ENCODE results near the gene PAK4. TPM values are rescaled to one million over a fixed set of nuclear protein-coding genes. Genes with fewer than 3 reads are reported as not detected.

PAK4 gene
- total RNA-seq, 1 experiment from 2014 or later = 7.1 TPM

DNA sequence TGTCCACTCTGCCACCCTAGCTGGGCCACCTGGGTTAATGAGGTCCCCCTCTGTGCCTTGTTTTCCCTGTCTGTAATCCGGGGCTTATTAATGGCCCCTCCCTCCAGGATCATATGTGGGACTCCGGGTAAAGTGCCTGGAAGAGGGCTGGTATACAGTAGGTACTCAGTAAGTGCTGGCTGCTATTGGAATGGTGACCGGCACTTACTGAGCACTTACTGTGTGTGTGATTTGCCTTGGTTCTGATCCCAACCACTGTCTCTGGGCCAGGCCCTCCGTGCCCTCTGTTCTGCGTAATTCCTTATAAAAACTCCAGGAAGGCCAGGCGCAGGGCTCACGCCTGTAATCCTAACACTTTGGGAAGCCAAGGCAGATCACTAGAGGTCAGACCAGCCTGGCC is 40.3 kb downstream of the PAK4 start:
- no peak for DNase-seq (ENCODE audit: low read depth)

GRCh38 chr19:39166571-39167391 is 41.2 kb downstream of the PAK4 start:
- DNase-seq (ENCODE audit: low read depth) = no peak

DNA sequence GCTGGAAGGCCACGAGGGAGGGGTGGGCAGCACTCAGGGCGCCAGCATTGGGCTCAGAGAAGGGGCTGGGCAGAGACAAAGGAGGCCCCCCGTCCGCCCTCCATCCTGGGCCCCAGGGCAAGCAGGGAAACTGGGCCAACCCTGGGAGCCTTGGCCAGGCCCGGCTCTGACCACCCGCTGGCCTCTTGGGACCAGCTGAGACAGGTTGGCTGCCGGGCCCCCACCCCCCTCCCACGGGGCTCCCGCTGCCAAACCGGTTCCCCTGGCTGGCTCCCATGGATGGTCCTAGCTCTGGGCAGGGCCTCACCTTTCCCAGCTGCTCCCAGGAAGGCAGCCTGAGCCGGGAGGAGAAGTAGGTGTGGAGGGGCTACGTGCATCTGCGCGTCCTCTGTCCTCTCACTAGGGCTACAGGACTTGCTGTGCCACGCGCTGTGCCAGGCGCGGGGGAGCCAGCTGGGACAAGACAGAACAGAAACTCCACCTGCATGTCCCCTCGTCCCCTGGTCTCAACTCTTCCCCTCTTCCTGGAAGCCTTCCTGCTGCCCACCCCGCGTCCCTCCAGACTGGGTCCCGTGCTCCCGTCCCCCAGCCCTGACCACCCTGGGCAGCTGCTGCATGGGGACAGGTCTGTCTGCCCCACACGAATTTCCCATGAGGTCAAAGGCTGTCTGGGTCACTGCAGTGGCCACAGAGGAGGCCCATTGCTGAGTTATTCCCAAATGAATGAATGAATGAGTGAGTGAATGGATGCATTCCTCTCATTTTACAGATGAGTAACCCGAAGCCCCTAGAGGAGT is 42.1 kb downstream of the PAK4 start:
- DNase-seq (ENCODE audit: low read depth) = no peak

DNA sequence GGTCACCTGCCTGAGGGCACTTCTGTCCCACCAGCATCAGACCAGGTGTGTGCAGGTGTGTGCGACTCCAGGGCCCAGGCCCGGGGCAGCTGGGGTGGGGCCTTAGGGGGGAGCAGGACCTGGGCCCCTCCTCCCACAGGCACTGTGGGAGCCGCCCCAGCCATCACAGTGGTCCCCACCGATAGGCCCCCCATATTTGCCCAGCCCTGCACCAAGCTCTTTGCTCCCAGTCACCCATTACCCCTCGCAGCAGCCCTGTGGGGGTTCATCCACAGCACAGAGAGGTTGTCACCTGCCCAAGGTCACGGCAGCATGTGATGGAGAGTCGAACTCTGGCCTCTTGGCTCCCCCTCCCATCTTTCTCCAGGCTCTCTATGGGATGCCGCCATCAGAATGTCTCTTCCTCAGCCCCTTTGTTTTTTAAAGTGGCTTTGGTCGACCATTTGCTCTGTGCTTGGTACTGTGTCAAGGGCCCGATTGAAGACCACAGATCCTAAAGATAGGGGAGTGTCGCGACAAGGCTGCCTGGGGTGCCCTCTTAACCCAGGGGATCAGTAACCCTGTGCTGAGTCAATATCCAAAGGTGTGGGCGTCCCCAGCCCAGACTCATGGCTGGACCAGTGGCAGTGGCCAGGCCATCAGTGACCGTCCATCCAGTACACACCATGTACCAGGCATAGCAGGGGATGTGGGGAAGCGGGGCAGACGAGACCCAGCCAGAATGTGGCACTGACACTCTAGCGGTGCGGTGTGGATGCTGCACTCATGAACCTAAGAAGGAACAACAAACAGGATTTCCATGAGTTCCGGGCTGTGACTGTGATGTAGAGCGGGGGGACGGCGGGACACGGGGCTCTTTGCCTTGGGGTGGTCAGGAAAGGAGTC is 42.9 kb downstream of the PAK4 start:
- no peak for DNase-seq (ENCODE audit: low read depth)

DNA sequence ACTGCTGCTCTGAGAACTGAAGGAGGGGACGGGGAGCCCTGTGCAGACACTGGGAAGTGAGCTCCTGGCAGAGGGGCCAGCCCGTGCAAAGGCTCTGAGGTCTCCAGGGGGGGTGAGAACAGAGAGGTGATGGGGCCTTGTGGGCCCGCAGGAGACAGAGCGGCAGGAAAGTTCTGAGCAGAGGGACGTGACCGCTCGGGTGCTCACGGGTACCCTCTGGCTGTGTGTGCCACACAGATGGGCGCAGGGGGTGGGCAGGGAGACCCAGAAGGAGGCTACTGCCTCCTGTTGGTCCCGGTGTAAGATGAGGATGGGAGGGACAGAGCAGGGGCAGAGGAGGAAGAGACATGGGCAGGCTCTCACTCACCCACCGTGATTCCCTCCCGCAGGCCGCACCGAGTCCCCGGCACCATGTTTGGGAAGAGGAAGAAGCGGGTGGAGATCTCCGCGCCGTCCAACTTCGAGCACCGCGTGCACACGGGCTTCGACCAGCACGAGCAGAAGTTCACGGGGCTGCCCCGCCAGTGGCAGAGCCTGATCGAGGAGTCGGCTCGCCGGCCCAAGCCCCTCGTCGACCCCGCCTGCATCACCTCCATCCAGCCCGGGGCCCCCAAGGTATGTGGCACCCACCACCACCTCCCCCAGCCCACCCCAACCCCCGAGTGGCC is 43.7 kb downstream of the PAK4 start:
- DNase-seq (ENCODE audit: low read depth) = no peak

DNA sequence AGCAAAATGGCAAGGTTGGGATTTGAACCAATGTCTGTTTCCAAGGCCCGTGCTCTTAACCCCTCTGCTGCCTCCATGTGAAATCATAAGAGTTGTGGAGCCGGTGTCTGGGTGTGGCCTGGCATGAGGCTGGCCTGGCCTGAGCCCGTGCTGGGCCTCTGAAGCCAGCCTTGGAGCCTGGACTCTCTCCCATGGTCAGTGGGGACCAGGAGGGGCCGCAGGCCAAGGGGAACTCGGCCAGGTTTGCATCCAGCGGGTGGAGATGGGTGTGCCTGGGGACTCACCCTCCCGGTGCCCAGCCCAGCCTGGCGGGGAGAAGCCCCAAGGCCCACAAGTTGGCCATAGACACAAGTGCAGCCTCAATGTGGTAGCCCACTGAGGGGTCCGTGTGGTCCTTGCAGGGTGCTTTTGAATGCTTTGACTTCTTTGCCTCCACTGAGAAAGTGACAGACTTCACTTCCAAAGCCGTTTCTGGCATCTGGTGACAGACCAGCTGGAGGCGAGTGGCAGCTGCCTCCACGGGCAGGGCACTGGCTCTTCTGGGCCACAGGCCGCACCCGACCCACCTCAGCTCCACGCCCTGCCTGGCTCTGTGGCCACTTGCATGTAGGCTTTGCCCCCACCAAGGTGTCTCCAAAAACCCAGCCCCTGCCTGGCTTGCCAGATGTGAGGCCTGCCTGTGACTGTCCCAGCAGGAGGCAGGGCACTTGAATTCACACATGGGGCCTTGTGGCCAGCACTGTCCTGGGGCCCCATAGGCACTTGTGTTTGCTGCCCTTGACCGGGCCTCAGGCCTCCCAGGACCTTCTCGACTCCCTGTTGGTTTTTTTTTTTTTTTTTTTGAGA is 45.0 kb downstream of the PAK4 start:
- no peak for DNase-seq (ENCODE audit: low read depth)

GRCh38 chr19:39171479-39172465 is 46.2 kb downstream of the PAK4 start:
- DNase-seq (ENCODE audit: low read depth) = no peak

DNA sequence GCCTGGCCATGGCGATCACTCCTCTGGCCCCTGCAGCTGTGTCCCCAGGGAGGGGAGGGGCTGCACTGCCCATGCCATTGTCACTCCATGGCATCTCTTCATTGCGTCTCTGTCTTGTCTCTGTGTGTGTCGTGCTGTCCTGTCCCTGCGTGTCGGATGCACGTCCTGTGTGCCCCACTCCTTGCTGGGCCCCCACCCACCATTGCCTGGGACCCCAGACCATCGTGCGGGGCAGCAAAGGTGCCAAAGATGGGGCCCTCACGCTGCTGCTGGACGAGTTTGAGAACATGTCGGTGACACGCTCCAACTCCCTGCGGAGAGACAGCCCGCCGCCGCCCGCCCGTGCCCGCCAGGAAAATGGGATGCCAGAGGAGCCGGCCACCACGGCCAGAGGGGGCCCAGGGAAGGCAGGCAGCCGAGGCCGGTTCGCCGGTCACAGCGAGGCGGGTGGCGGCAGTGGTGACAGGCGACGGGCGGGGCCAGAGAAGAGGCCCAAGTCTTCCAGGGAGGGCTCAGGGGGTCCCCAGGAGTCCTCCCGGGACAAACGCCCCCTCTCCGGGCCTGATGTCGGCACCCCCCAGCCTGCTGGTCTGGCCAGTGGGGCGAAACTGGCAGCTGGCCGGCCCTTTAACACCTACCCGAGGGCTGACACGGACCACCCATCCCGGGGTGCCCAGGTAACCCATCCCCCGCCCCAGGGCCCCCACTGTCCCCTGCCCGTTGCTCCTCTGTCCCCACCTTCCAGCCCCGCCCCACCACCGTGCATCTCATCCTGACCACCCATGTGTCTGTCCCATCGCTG is 47.3 kb downstream of the PAK4 start:
- DNase-seq (ENCODE audit: low read depth) = no peak

- no peak for DNase-seq (ENCODE audit: low read depth)
Measured at GRCh38 chr19:39173502-39173991, 48.0 kb downstream of the PAK4 start.

GRCh38 chr19:39174142-39174541 is 48.6 kb downstream of the PAK4 start:
- no peak for DNase-seq (ENCODE audit: low read depth)

GRCh38 chr19:39174558-39175544 is 49.3 kb downstream of the PAK4 start:
- no peak for DNase-seq (ENCODE audit: low read depth)

DNA sequence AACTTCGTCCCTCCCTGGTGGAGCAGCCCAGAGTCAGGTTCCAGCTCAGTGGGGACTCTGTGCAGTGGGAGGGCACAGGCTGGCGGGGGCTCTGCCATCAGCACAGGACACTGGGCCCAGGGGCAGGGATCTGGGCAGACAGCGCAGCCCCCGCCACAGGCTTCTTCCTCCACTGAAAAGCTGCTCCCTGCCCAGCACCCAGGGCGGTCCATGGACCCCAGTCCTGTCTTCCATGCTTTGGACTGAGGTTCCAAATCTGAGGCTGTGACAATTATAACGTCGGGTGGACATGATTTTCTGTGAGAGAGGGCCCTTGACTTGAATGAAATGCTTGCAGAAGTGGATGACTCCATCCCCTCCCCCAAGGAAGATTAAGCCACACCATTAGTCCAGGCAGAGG is 50.0 kb downstream of the PAK4 start:
- DNase-seq (ENCODE audit: low read depth) = no peak

- no peak for DNase-seq (ENCODE audit: low read depth)
Measured at GRCh38 chr19:39177110-39177699, 51.6 kb downstream of the PAK4 start.

GRCh38 chr19:39177736-39178135 is 52.1 kb downstream of the PAK4 start:
- no peak for DNase-seq (ENCODE audit: low read depth)

DNA sequence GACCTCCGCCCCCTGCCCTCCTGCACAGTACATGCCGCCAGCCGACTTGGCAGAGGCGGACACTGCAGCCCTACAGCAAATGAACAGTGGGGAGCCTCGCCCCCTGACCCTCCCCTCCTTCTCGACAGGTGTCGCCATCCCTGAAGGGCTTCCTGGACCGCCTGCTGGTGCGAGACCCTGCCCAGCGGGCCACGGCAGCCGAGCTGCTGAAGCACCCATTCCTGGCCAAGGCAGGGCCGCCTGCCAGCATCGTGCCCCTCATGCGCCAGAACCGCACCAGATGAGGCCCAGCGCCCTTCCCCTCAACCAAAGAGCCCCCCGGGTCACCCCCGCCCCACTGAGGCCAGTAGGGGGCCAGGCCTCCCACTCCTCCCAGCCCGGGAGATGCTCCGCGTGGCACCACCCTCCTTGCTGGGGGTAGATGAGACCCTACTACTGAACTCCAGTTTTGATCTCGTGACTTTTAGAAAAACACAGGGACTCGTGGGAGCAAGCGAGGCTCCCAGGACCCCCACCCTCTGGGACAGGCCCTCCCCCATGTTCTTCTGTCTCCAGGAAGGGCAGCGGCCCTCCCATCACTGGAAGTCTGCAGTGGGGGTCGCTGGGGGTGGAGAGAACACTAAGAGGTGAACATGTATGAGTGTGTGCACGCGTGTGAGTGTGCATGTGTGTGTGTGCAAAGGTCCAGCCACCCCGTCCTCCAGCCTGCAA is 52.9 kb downstream of the PAK4 start:
- DNase-seq (ENCODE audit: low read depth) = no peak

- no peak for DNase-seq (ENCODE audit: low read depth)
Measured at GRCh38 chr19:39179754-39180153, 54.2 kb downstream of the PAK4 start.
